Keratinocyte (primary cell): Measurements from ENCODE around the gene BAG3.

Source experiments
- EZH2 ChIP-seq: IDR thresholded peaks from one replicate; pipeline ENCODE4 v1.6.1; 2012; ENCODE audit warnings: inconsistent platforms, mild to moderate bottlenecking, low read length, moderate library complexity
- TF ChIP-seq, protein P1 (sequence below), 3 experiments: IDR thresholded peaks in 1 of 3; conservative IDR thresholded peaks in 1 of 3; optimal IDR thresholded peaks in 1 of 3; 2 replicates in 2 of 3; 3 replicates in 1 of 3; pipeline versions ENCODE3 to v1.5.1; 2011; ENCODE audit warnings: low read length in 3 of 3, mild to moderate bottlenecking in 3 of 3, moderate library complexity in 2 of 3, control low read depth in 1 of 3, inconsistent platforms in 1 of 3; ENCODE audit not compliant: insufficient read depth in 2 of 3; ENCODE audit errors: extremely low read depth in 1 of 3

DNA sequence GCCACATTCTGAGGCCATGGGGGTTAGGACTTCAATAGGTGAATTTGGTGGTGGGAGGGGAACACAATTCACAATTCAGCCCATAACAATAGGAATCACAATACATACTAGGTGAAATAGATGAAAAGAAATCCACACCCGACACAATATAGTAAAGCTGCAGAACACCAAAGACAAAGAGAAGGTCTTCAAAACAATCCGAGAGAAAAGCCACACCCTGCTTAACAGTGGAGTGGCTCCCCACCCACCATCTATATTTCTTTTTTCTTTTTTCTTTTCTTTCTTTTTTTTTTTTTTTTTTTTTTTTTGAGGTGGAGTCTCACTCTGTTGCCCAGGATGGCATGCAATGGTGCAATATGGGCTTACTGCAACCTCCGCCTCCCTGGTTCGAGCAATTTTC, 39.7 kb upstream of the BAG3 start:
- TF ChIP-seq, protein P1, sequence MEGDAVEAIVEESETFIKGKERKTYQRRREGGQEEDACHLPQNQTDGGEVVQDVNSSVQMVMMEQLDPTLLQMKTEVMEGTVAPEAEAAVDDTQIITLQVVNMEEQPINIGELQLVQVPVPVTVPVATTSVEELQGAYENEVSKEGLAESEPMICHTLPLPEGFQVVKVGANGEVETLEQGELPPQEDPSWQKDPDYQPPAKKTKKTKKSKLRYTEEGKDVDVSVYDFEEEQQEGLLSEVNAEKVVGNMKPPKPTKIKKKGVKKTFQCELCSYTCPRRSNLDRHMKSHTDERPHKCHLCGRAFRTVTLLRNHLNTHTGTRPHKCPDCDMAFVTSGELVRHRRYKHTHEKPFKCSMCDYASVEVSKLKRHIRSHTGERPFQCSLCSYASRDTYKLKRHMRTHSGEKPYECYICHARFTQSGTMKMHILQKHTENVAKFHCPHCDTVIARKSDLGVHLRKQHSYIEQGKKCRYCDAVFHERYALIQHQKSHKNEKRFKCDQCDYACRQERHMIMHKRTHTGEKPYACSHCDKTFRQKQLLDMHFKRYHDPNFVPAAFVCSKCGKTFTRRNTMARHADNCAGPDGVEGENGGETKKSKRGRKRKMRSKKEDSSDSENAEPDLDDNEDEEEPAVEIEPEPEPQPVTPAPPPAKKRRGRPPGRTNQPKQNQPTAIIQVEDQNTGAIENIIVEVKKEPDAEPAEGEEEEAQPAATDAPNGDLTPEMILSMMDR (optimal IDR thresholded peaks at IDR 0.05 in 1 of 3, IDR thresholded peaks at IDR 0.05 in 1 of 3, conservative IDR thresholded peaks at IDR 0.05 in 1 of 3; ENCODE audit: extremely low read depth in 1 of 3, insufficient read depth in 2 of 3, low read length in 3 of 3) = no peak
- TF ChIP-seq EZH2 = no peak
